ENCODE data around the gene ELP4.

ELP4 gene

DNA sequence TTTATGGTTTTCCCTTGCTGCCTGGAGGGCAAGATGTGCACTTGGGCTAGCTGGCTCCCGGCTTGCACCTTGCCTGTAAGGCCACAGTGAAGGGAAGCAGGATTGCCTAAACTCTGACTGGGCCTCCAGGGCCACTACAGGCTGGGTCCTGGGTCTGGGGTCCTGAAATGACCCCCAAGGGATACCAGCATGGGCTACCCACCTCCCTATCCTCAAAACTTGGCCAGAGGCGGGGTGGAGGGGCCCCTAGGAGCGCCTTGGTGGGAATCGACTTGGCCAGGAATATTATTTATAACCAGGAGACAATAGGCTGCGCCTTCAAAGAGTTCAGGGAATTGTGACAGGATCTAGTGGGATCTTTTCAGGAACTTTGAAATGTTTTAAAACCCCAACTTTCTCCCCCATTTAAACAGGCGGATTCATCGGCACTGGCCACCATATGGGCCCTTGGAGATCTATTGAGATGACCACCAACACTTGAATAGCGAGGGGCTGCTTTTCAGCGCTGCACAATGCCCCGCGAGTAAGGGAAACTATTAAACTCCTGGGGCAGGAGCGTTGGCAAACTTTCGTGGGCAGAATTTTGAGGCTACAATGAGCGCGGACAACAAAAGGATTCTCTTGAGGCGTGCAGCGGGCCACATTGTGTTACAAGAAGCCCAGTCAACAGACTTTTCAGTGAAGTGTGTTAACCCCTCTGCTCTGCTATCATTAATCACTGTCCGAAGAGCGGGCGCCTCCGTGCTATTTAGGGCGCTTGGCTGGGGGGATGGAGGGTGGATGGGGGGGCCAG, 286.3 kb downstream of the ELP4 start:
- no peak overlapping the region for H3K4me3 ChIP-seq (ENCODE audit: low read length)
- TF ChIP-seq, protein P1, sequence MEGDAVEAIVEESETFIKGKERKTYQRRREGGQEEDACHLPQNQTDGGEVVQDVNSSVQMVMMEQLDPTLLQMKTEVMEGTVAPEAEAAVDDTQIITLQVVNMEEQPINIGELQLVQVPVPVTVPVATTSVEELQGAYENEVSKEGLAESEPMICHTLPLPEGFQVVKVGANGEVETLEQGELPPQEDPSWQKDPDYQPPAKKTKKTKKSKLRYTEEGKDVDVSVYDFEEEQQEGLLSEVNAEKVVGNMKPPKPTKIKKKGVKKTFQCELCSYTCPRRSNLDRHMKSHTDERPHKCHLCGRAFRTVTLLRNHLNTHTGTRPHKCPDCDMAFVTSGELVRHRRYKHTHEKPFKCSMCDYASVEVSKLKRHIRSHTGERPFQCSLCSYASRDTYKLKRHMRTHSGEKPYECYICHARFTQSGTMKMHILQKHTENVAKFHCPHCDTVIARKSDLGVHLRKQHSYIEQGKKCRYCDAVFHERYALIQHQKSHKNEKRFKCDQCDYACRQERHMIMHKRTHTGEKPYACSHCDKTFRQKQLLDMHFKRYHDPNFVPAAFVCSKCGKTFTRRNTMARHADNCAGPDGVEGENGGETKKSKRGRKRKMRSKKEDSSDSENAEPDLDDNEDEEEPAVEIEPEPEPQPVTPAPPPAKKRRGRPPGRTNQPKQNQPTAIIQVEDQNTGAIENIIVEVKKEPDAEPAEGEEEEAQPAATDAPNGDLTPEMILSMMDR (IDR thresholded peaks at IDR 0.05; ENCODE audit: insufficient read depth, low read depth, low read length, missing control alignments) = no peak
- DNase-seq (ENCODE audit: low read depth) = no peak

DNA sequence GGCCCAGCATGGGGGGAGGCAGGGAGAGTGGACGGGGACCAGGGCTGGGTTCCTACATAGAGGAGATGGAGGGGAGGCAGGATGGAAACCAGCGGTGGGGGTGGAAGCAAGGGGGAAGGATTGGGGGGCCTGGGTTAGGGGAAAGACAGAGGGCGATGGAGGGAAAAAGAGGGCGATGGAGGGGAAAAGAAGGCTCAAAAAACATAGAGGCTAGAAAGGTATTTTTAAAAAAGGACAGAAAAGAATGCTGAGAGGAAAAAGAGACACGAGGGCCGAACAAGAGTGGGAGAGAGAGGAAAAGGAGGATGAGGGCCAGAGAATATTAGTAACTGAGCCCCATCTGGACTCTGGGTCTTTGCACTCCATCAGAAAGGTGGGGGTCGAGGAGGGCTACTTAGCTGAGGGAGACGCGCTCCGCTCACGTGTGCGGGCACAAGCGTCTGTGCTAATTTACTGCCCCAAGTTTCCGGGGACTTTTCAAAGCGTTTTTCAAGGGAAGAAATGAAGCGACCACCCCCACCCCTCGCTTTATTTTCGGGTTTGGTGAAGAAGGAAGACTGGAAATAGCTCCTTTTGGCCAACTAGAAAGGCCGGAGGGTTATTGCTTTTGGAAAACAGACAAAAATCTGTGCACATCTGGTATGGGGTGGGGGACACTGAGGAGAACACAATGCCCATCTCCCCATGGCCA, 287.1 kb downstream of the ELP4 start:
- TF ChIP-seq, protein P1 (IDR thresholded peaks at IDR 0.05; ENCODE audit: insufficient read depth, low read depth, low read length, missing control alignments) = no peak
- DNase-seq (ENCODE audit: low read depth) = no peak
- no peak overlapping the region for H3K4me3 ChIP-seq (ENCODE audit: low read length)

DNA sequence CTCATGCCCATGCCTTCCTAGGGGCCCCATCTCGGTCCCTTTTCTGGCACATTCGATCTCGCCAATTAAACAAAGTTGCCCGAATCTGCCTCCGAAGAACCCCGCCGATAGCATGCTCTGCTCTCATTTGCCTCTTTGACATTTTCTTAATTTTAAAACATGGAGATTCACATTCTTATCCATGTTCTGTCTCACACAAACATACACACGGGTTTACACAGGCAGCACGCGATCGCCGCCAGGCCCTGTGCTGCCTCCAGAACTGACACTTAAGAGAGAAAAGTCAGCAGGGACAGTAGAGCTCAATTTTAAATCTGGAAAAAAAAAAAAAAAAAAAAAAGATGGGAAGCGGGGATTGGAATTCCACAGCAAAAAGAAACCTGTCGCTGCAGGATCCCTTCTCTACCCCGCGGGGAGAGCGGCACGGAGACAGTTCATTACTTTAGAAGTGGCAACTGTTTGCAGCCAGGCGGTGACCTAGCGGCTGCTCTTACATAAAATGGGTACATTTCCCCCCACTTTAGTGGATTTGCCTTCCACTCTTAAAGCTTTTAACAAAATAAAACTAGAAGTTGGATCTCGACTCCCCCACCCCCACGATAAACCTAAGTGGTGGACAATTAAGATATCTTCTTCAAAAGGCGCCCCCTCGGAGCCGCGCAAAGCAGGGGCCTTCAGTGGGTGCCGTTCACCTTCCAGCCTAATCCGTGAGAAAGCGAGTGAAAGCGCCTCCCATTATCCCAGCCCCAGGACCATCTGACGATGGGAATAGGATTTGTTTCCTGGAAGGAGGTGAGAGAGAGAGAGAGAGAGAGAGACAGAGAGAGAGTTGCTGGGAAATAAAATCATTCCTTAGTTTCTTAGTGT, 287.9 kb downstream of the ELP4 start:
- TF ChIP-seq, protein P1 (IDR thresholded peaks at IDR 0.05; ENCODE audit: insufficient read depth, low read depth, low read length, missing control alignments) = no peak
- no peak for DNase-seq (ENCODE audit: low read depth)
- H3K4me3 ChIP-seq (ENCODE audit: low read length) = no peak overlapping the region

DNA sequence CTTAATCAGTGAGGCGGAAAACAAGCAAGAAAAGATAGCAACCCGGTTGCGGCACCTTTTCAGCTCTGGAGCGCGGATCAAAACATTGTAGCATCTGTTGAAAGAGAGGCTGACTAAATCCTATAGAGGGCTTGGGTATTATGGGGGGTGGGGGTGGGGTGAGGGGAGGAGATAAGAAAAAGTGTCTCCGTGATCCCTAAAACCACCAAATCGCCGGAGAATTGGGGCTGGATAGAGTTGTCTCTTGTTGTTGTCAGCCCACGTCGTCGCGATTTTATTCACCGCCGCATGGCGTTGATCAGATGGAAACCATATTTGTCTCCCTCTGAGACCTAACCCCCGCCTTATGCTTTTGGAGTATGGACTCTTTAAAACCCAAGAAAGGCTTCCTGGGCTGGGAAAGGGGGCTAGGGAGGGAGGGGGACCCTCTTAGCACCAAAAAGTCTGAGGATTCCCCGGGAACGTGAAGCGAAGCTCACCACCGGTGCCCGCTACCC, 288.5 kb downstream of the ELP4 start:
- TF ChIP-seq, protein P1 (IDR thresholded peaks at IDR 0.05; ENCODE audit: insufficient read depth, low read depth, low read length, missing control alignments) = no peak
- no peak for DNase-seq (ENCODE audit: low read depth)
- H3K4me3 ChIP-seq (ENCODE audit: low read length) = no peak overlapping the region

DNA sequence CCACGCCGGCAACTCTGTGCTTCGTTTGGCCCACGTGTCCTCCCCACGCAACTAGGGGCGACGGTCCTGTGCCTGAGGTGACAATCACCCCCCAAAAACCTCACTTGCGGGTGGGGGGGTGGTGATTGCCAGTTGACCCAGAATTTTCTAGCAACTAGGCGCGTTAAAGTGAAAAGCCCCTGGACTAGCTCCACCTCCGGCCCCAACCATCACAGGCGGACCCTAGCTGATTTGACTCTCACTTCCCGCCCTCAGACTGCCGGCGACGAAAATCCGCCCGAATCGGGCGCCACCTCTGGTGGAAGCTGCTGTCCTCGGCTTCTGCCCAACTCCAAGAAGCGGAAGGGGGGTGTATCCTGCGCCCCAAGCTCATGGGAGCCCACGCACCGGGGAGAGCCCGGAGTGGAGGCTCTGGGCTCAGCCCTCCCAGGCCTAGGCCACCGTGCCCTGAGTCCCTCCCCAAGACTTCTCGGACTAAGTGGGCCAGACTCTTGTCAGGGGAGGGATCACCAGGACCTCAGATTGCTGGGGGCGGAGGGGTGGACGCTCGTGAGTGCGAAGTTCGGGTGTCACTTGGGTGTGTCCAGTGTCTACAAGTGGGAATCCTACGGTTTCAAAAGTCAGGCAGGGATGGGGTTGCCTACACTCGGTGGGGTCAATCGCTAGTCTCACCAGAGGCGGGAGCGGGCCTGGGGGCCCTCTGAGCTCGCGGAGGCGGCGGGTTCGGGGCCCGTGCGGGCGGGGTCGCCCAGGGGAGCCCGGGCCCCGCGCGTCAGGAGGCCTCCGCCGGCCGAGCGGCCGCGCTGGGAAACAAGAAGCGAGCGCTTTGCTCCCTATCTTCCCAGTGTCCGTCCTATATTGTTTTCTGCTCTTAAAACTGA, 289.2 kb downstream of the ELP4 start:
- DNase-seq (ENCODE audit: low read depth) = no peak
- TF ChIP-seq, protein P1 (IDR thresholded peaks at IDR 0.05; ENCODE audit: insufficient read depth, low read depth, low read length, missing control alignments) = peak; percentile 24
- no peak overlapping the region for H3K4me3 ChIP-seq (ENCODE audit: low read length)
